Transverse colon (tissue), 4 donors: ENCODE measurements around the gene TM6SF1.

Experiments used
- POLR2A ChIP-seq: fragments of 450-650 bp; IDR thresholded peaks from one replicate; pipeline ENCODE4 v1.6.1; 2016; ENCODE audit warnings: antibody characterized with exemption, mild to moderate bottlenecking, moderate library complexity
- POLR2AphosphoS5 ChIP-seq, 3 donors: sonication (generic); formaldehyde crosslinking; IDR thresholded peaks; one replicate each; pipeline ENCODE4 v1.6.1; 2016; ENCODE audit warnings: antibody characterized with exemption in 3 of 3
- TF ChIP-seq, protein P1 (sequence below), 5 experiments: fragments of 200-600 bp in 3 of 5; fragments of 450-650 bp in 2 of 5; sonication (generic) in 3 of 5; IDR thresholded peaks; 1 replicate in 2 of 5; 2 replicates in 3 of 5; pipeline ENCODE4 v1.5.1; 2016 to 2017; ENCODE audit warnings: antibody characterized with exemption in 5 of 5, inconsistent platforms in 3 of 5, mild to moderate bottlenecking in 2 of 5, moderate library complexity in 1 of 5

DNA sequence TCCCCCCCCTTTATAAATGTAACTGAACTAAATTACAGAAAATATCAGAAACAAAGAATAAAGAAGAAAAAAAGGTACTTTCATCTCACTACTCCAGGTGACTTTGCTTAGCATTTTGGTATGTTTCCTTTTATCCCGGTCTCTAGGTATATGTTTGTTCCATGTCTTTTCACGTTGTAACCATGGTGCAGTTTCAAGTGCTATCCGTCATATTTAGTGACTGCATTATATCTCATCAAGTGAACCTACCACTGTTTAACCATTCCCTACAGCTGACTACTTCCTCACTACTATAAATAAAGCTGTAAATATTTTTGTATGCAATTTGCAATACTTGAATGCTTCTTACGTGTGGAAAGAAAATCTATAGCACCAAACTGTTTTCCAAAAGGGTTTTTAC is 42.6 kb upstream of the TM6SF1 start:
- TF ChIP-seq, protein P1, sequence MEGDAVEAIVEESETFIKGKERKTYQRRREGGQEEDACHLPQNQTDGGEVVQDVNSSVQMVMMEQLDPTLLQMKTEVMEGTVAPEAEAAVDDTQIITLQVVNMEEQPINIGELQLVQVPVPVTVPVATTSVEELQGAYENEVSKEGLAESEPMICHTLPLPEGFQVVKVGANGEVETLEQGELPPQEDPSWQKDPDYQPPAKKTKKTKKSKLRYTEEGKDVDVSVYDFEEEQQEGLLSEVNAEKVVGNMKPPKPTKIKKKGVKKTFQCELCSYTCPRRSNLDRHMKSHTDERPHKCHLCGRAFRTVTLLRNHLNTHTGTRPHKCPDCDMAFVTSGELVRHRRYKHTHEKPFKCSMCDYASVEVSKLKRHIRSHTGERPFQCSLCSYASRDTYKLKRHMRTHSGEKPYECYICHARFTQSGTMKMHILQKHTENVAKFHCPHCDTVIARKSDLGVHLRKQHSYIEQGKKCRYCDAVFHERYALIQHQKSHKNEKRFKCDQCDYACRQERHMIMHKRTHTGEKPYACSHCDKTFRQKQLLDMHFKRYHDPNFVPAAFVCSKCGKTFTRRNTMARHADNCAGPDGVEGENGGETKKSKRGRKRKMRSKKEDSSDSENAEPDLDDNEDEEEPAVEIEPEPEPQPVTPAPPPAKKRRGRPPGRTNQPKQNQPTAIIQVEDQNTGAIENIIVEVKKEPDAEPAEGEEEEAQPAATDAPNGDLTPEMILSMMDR (IDR thresholded peaks at IDR 0.05) = no peak
- no peak for TF ChIP-seq POLR2A
- TF ChIP-seq POLR2AphosphoS5 (IDR thresholded peaks at IDR 0.05) = no peak
